HG02678 (cell line): ENCODE measurements around the gene CDH22.

Source experiments
- ATAC-seq: cut with Tn5 transposase; IDR thresholded peaks from one replicate; pipeline ENCODE4 v1.9.1; 2021; ENCODE audit warnings: mild to moderate bottlenecking, moderate library complexity; ENCODE audit not compliant: unreplicated experiment

Gene CDH22

GRCh38 chr20:46302106-46302505, 6.2 kb downstream of the CDH22 start:
- ATAC-seq, result no peak

GRCh38 chr20:46300281-46300680, 8.0 kb downstream of the CDH22 start:
- ATAC-seq, result no peak

DNA sequence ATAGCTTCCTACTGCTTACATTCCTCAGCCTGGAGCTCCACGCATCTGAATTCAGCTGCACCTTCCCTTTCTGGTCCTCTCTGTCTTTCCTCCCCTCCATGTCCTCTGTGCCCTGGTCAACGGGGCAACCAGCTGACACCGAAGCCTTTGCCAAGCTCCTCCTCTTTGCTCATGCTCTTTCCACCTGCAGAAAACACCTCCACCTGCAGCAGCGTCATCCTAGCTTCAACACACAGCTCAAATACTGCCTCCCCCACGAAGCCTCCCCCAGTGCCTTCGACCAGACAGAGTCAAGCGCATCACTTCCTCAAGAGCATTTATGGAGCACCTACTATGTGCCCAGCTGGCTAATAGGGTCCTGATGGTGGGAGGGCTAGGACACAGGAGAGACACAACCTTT, 9.2 kb downstream of the CDH22 start:
- no peak for ATAC-seq

- no peak for ATAC-seq
Measured at GRCh38 chr20:46298374-46298773, 9.9 kb downstream of the CDH22 start.

- no peak for ATAC-seq
Measured at GRCh38 chr20:46296526-46297250, 11.6 kb downstream of the CDH22 start.

GRCh38 chr20:46293084-46293483, 15.2 kb downstream of the CDH22 start:
- no peak for ATAC-seq

DNA sequence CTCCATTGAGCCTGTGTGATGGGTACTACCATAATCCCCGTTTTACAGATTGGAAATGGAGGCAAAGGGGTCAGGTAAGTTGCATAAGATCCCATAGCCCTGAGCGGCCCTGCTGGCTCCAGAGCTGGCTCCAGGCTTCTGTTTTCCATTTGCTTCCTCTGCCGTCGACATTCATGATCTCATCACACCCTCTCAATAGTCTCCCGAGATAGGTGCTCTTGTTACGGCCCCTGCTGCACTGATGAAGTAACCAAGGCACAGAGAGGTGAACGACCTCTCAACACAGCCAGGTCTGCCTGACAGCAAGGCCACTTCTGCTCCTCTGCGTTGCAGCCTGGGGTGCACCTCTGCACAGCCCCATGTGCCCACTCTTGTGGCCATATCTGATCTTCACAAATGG, 16.9 kb downstream of the CDH22 start:
- ATAC-seq, result no peak

- ATAC-seq, result no peak
Measured at GRCh38 chr20:46289432-46289831, 18.9 kb downstream of the CDH22 start.

DNA sequence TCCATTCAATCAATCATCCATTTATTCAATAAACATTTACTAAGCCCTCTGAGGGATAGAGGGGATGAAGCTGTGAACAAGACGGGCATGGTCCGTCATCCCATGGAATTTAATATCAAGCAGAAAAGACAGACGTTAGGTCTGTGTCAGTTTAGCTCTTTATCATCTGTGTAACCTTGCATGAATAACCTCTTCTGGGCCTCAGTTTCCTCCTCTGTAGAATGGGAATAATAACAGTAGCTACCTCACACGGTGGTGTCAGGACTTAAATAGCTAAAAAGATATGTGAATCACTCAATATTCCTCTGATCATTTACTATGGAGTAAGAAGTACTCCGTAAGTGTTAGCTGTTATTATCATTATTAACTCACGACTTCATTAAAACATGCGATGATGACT, 21.3 kb downstream of the CDH22 start:
- ATAC-seq, result no peak

DNA sequence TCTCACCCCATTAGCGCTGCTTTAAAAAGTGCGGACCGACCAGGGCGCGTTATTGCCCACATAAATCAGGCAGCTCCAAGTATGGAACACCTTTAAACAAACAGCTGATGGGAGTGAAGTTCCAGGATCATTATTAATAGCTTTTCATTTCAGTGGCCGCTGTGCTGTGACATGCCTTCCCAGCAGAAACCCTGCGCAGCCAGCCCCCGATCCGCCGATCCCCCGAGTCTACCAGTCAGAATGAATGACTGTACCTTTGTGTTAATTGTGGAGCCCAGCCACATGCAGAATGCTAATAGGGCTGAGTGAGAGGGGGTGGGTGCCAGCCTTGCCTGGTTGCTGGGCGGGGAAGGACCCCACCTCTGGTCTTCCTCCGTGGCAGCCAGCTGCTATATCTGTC, 21.9 kb downstream of the CDH22 start:
- no peak for ATAC-seq

DNA sequence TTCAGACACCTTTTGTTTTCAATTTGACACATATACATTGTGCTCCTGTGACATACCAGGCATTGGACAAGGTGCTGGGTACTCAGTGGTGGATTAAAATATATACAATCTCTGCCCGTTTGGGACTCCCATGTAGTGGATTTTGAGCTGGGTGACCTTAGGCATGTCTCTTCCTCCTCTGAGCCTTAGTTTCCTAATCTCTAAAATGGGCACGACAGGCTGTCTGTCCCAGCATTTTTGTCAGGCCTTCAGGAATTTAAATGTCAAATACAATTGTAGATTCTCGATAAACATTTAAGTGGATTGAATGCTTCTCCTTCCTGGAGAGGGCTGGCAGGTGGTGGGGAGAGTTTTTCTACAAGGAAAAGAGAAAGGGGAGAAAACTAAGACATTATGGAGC, 22.6 kb downstream of the CDH22 start:
- ATAC-seq, result no peak

GRCh38 chr20:46285072-46285471, 23.2 kb downstream of the CDH22 start:
- ATAC-seq, result no peak

- ATAC-seq, result no peak
Measured at GRCh38 chr20:46284040-46284427, 24.3 kb downstream of the CDH22 start.

DNA sequence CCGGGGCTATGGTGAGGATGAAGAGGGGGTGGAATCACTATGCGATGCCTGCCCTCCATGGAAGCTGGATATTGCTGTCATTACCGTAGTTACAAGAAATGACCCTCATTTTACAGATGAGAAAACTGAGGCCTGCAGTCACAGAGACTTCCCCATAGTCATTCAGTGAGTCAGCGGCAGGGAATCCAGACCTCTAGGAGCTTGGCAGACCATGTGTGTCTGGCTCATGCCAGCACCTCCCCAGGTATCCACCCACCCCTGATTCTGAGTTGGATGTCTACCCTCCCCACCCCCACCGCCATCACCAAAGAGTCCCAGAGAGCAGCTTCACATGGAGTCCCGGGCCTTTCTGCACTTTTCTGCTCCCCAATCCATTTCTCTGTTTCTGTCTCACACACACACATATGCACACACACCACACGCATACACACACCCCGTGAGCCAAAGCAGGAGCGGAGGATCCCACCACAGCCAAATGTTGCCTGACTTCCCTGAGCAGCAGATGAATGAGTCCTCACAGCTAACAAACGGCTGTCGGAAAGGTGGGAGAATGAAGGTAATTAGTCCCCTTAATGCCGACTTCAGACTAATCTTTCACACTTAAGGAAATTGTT, 24.8 kb downstream of the CDH22 start:
- ATAC-seq, result no peak

DNA sequence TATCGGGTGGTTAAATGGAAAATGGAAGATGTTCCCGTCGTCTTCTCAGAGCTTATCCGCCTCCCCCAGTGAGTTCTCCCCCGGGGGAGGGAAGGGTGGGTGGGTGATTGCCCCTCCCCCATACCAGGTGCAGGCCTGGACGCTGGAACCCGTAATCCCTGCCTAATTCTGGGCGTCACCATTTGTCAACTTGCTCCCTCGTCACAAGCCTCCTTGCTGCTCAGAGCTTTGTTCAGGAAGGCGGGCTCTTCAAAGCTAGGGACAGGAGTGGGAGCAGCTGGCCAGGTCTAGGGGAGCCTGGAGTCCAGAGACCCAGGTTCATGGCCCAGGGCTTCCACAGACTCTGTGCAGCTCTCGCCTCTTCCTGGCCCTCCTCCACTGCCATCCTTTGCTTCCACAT, 25.6 kb downstream of the CDH22 start:
- no peak for ATAC-seq

DNA sequence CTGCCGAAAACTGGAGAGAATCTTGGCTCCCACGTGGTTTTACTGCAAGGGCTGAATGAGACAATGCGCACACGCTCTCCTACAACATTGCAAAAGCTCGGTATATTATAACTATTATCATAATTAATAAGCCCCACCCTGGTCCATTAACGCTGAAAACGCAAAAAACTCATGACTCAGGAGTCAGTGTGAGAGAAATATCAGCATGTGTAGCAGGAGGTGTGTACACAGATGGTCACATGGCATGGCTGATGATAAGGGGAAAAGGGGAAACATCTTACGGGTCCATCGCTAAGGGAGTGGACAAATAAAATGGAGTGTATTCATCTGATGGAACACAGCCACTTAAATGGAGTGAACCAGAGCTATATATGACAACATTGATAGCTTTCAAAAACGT, 29.2 kb downstream of the CDH22 start:
- no peak for ATAC-seq

DNA sequence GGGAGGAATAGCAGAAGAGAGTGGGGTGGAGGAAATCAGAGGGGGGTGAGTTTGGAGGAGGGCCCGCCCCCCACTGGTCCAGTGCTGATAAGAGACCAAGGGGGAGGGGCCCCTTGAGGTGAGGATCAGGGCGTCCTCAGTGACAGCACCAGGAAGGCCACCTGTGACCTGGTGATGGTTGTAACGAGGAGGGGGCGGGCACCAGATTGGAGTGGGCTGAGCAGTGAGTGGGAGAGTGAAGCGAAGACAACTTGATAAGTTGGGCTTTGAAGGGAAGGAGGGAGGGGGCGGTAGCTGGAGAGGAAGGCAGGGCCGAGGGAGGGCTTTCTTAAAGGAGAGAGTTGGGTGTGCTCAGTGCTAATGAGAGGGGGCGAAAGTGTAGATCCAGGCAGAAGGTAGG, 30.7 kb downstream of the CDH22 start:
- ATAC-seq, result no peak

DNA sequence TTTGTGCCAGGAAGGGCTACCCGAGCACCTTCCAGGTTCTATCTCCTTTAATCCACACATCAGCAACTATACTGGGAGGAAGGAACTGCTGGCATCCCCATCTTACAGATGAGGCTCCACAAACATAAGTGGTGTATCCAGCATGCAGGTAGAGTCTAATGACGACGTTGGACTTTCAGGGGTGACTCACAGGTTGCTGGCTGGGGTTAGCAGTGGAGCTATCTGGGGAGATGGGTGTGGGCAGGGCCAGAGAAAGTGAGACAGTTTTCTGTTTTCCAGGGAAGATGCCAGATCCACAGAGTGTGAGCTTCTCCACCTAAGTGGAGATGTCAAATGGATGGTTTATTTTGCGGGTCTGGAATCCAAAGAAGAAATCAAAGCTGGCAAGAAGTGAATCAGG, 31.8 kb downstream of the CDH22 start:
- no peak for ATAC-seq

DNA sequence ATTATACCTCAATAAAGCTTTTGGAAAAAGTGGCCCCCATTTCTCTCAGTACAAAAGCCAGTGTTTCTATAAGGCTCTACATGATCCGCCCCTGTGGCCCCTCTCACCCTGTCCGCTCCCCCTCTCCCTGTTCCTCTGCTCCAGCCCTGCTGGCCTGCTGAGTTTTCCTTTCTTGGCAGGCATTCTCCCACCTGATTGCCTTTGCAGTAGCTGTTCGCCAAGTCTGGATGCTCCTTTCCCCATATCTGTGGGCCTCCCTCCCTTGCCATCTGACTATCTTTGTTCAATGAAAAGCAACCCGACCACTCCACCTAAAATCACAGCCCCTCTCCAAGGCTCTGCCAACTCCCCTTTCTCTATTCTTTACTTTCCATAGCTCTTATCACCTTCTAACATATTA, 33.2 kb downstream of the CDH22 start:
- ATAC-seq, result no peak

DNA sequence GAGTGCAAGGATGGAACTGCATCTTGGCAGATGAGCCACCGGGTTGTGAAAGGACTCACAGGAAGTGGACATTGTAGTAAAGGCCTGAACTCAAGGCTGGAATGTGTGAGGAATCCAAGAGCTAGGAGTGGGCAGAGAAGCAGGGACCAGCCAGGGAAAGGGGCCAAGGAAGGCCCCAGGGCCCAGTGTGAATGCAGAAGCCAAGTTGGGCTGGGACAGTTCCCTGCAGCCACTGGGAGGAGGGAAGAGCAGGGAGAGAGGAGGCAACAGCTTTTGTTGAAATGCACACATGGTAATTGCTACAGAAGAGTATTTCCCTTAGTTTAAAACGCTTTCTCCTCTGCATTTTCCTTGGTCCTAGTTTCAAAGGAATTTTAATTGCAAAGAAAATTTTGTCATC, 34.6 kb downstream of the CDH22 start:
- ATAC-seq, result no peak

- no peak for ATAC-seq
Measured at GRCh38 chr20:46272389-46273047, 35.8 kb downstream of the CDH22 start.

GRCh38 chr20:46270977-46271744, 37.1 kb downstream of the CDH22 start:
- ATAC-seq, result no peak
